GM12872 (cell line): ENCODE measurements around the gene KRT79.

Experiments used
- TF ChIP-seq, protein P1 (sequence below): IDR thresholded peaks from 3 replicates; pipeline ENCODE4 v1.5.1; 2011; ENCODE audit warnings: low read depth, mild to moderate bottlenecking, low read length, moderate library complexity; ENCODE audit not compliant: insufficient read depth

Gene KRT79

DNA sequence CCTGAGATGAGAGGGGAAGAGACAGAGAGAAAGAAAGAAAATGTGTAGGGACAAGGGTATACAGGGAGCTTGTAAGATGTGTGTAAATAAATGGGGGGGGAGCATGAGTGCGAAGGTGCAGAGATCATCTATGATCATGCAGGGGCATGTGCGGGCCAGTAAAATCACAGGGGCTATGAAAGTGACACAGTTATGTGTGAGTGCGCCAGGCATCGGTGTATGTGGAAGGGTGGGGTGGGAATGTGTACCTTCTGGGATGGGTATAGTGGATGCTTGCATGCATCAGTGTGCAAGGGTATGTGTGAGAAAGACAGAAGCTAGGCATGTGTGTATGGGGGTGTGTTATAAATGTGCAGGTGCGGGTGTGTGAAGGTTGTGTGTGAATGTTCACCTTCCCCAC is 33.0 kb upstream of the KRT79 start:
- TF ChIP-seq, protein P1, sequence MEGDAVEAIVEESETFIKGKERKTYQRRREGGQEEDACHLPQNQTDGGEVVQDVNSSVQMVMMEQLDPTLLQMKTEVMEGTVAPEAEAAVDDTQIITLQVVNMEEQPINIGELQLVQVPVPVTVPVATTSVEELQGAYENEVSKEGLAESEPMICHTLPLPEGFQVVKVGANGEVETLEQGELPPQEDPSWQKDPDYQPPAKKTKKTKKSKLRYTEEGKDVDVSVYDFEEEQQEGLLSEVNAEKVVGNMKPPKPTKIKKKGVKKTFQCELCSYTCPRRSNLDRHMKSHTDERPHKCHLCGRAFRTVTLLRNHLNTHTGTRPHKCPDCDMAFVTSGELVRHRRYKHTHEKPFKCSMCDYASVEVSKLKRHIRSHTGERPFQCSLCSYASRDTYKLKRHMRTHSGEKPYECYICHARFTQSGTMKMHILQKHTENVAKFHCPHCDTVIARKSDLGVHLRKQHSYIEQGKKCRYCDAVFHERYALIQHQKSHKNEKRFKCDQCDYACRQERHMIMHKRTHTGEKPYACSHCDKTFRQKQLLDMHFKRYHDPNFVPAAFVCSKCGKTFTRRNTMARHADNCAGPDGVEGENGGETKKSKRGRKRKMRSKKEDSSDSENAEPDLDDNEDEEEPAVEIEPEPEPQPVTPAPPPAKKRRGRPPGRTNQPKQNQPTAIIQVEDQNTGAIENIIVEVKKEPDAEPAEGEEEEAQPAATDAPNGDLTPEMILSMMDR = no peak

DNA sequence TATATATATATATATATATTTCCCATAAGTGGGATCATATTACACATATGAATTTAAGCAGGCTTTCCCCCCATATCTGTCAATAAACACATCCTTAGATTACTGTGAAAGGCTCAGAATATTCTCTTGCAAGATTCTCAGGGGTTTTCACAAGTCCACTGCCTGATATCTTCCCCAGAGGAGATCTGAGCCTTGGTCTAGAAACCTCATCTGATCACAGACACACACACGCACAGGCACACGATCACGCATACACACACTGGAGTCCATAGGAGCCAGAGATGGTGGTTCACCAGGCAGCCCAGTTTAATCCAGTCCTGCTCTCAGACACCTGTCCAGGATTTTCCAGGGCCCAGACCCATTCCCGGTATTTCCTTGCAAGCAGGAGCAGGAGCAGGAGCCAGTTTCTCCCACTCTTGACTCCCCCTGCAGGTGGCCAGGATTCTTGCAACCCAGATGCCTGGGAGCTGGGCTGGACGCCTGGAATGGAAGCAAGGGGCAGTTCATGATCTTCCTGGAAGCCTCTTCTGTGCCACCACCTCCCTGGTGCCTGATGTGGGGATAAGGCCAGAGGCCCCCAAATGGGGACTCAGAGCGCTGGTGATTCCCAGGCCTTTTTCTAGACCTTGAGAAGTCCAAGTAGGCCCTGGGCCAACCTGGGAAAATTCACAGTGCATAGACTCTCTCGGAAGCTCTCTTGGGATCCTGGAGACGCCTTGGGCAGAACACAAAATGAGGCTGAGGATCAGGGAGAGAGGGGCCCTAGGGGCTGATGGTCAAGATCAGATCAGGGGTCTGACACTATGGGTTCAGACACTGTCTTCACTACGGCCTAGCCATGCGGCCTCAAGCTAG is 31.2 kb upstream of the KRT79 start:
- TF ChIP-seq, protein P1 = peak; percentile 82

DNA sequence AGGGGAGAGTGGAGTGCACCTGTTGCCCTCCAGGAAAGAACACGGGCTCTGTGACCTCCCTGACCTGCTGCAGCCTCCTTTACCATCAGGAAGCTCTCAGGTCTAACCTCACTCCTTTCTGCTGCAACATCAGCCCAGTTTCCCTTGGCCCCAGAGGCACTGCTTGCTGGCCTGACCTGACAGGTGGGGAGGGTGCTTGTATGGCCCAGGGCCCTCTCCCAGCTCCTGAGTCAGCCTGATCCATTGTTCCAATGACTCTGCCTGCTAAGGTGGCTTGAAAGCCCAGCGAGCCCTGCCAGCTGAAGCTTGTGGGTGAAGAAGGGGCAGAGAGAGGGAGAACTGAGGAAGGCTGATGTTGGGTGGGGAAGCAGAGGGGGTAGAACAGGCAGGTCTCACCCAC is 27.9 kb upstream of the KRT79 start:
- TF ChIP-seq, protein P1 = no peak

DNA sequence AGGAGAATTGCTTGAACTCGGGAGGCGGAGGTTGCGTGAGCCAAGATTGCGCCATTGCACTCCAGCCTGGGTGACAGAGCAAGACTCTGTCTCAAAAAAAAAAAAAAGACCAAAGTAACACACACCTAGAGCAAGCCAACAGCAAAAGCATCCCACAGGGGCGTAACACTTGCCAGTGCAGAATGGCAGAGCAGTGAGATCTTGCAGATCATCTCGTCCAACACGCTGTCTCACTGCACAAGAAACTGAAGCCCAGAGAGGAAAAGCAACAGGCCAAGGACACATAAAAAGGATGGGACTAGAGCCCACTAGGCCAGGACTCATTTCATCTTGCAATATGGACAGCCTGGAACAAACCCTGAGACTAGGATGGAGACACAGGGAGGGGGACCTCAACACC is 27.4 kb upstream of the KRT79 start:
- TF ChIP-seq, protein P1 = no peak

DNA sequence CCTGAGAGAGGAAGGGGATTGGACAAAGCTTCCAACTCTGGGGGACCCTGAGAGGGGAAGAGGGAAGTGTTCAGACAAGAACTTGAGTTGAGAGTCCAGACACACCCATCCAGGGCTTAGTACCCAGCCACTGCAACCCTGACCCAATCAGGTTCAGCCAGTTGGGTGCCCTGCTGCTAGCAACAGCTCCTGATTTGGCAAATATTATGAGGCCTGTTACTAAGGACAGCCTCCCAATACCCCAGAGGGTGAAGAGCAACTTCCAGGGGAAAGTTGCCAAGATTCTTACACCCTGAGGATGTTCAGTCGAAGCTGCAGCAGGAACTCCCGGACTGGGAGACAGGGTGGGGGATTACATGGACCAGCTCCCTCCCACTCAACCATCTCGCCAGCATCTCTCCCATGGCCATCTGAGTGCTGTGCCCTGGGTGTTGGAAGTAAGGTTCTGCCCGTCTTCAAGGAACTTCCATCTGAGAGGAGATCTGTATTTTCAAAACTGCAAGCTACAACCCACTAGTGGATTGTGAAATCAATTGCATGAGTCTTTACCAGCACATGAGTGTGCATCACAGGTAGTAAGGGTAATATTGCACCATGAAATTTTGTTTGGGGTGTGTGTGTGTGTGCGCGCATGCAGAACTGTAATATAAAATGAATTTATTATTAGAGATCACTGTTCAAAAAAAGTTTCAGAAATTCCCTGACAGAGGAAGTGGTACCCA is 26.2 kb upstream of the KRT79 start:
- TF ChIP-seq, protein P1 = no peak

DNA sequence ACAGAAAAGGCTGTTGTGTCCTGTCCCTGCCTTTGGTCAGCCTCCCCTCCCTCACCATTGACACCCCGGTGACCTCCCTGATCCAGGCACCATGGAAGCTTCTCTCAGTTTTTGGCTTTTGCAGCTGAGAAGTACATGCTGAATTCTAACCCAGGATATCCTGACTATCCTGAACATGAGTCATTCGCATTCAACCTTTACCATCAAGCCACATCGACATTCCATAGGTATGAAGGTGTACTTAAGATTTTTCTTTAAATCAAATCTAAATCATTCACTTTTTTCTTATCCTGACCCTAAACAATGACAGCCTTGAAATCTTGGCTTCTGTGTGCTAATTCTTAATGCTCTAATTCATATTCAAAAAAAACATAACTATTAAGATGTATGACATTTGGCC is 23.4 kb upstream of the KRT79 start:
- TF ChIP-seq, protein P1 = no peak

DNA sequence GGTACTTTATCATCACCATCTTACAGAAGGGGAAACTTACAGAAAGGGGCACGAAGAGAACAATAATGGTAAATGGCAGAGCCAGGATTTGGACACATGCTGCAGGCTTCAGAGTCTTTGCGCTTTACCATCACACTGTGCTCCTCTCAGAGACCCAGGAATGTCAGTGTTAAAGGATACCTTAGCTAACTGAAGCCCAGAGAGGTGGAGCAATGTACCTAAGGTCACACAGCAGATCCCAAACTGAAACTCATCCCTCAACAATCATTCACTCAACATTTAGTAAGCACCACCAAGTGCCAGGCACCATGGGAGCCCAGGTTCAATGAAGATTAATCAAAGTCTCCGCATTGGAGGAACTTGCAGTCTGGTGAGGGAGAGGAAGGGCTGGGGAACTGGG is 22.7 kb upstream of the KRT79 start:
- TF ChIP-seq, protein P1 = no peak
